Measurements from ENCODE around the gene GABBR2.

GRCh38 chr9:98430535-98431292 is 278.0 kb downstream of the GABBR2 start:
- TF ChIP-seq CTCF (IDR thresholded peaks at IDR 0.05) (no peak), POLR2A (IDR thresholded peaks at IDR 0.05) (no peak)

Data from right lobe of liver (tissue), 4 donors.